ENCODE results near the gene PDCD2. TPM values are rescaled to one million over a fixed set of nuclear protein-coding genes. Genes with fewer than 3 reads are reported as not detected.
A peak's percentile ranks its signal among the peaks of the same experiment; 100 is the strongest.

PDCD2 gene
- total and polyA plus RNA-seq, 4 donors = 30.6 to 57.4 (median 44.3) TPM

- no peaks in the 10 kb centered on the region for H3K27me3 ChIP-seq (ENCODE audit: control insufficient read depth in 3 of 3, insufficient read depth in 3 of 3, low read length in 2 of 3)
- H3K4me1 ChIP-seq (ENCODE audit: control insufficient read depth in 5 of 5, insufficient read depth in 5 of 5, low read length in 5 of 5) = peaks cover 1 to 26% (median 13%) of the 10 kb centered on the region in 5 donors
- no peaks in the 10 kb centered on the region for H3K9me3 ChIP-seq (ENCODE audit: control insufficient read depth in 4 of 4, insufficient read depth in 3 of 4, low read length in 3 of 4)
- H3K27ac ChIP-seq (ENCODE audit: low read depth in 1 of 2, low read length in 1 of 2) = no peak overlapping the region
- ATAC-seq (ENCODE audit: insufficient read depth, low FRiP score) (no peak), DNase-seq (no peak)
- TF ChIP-seq CTCF (IDR thresholded peaks at IDR 0.05; ENCODE audit: control extremely low read depth, extremely low read depth) = no peak
- peak overlapping the region; percentile 76 to 94 for H3K9ac ChIP-seq (ENCODE audit: insufficient read depth in 1 of 2, low read length in 2 of 2)
- 60 to 77% methylated on average over 3 of the region's 3 CpGs for WGBS, 2 donors
- H3K4me3 ChIP-seq = no peak overlapping the region
- peaks cover 1 to 17% (median 6%) of the 10 kb centered on the region in 4 donors for H3K36me3 ChIP-seq (ENCODE audit: control insufficient read depth in 4 of 4, insufficient read depth in 4 of 4, low read length in 4 of 4)
These were observed 29.1 kb downstream of the PDCD2 start for GRCh38 chr6:170555305-170555704.

DNA sequence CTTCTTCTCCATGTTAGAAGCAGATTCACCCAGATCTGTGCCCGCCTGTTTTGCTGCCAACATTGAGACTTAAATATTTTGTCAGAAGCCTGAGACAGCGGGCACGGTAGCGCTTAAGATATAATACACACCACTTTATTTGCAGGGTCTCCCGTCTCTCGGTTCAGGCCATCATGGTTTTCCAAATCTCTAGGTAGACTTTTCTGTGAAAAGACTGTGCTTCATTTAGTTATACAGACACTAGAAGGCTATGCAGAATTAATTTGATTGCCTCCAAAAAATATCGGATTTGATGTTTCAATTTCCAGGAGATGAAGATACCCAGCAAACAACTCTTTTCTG is 29.7 kb downstream of the PDCD2 start:
- Histone ChIP-seq H3K27me3 (ENCODE audit: control insufficient read depth in 3 of 3, insufficient read depth in 3 of 3, low read length in 2 of 3) (no peaks in the 10 kb centered on the region), H3K27ac (ENCODE audit: low read depth in 1 of 2, low read length in 1 of 2) (peak overlapping the region; percentile 81 to 97), H3K9me3 (ENCODE audit: control insufficient read depth in 4 of 4, insufficient read depth in 3 of 4, low read length in 3 of 4) (no peaks in the 10 kb centered on the region), H3K9ac (ENCODE audit: insufficient read depth in 1 of 2, low read length in 2 of 2) (peak overlapping the region; percentile 76 to 94), H3K4me1 (ENCODE audit: control insufficient read depth in 5 of 5, insufficient read depth in 5 of 5, low read length in 5 of 5) (peaks cover 1 to 26% (median 13%) of the 10 kb centered on the region in 5 donors), H3K4me3 (peak overlapping the region; percentile 97), H3K36me3 (ENCODE audit: control insufficient read depth in 4 of 4, insufficient read depth in 4 of 4, low read length in 4 of 4) (peaks cover 2 to 16% (median 6%) of the 10 kb centered on the region in 4 donors)
- ATAC-seq (ENCODE audit: insufficient read depth, low FRiP score) (no peak), DNase-seq (no peak)
- TF ChIP-seq CTCF (IDR thresholded peaks at IDR 0.05; ENCODE audit: control extremely low read depth, extremely low read depth) = no peak
- WGBS, 2 donors = 2% methylated on average over 7 of the region's 7 CpGs

DNA sequence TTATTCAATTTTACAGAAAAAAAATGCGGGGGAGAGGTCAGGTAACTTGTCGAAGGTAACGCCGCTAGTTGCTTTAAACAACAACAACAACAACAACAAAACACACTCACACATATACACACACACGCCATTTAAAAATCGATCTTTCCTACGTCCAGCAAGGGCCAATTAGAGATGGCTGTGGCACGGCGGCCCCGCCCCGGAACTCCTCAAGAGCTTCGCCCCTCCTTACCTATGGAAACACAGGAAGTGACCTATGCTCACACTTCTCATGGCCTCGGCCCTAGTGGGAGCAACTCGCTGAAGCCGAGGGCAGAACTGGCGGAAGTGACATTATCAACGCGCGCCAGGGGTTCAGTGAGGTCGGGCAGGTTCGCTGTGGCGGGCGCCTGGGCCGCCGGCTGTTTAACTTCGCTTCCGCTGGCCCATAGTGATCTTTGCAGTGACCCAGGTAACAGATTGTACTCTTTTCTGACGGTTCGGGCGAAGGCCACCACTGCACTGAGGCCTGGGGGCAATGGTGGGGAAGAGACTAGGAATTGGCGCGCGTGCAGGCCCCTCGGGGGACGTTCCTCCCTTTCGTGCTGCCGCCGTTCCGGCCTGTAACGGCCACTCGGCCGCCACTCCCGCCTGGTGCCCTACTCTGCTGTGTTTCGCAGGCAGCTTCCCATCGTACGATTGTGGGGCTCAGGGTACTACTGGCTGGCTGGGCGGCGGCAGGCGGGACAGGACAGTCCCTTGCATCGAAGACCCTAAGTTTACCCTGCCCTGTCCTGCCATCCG is 30.2 kb downstream of the PDCD2 start, which contains the start of gene TBP:
Gene TBP, plus strand, starts transcription at position 357 of the 783 bp plus-strand sequence. CDS start 2,661 bp downstream, outside the sequence.
- DNase-seq (peak; percentile 98 to 100 (median 99)), ATAC-seq (ENCODE audit: insufficient read depth, low FRiP score) (peak; percentile 94)
- peak within 1 kb of the TSS; percentile 81 to 100 for H3K27ac ChIP-seq (ENCODE audit: low read depth in 1 of 2, low read length in 1 of 2)
- peak within 1 kb of the TSS; percentile 97 for H3K4me3 ChIP-seq
- H3K36me3 ChIP-seq (ENCODE audit: control insufficient read depth in 4 of 4, insufficient read depth in 4 of 4, low read length in 4 of 4) = peaks cover 2 to 14% (median 6%) of the 10 kb centered on the region in 4 donors
- H3K9ac ChIP-seq (ENCODE audit: insufficient read depth in 1 of 2, low read length in 2 of 2) = peak within 1 kb of the TSS; percentile 92 to 94
- WGBS, 2 donors = 0% methylated on average over 50 to 51 of the region's 51 CpGs
- no peak for TF ChIP-seq CTCF (IDR thresholded peaks at IDR 0.05; ENCODE audit: control extremely low read depth, extremely low read depth)
- H3K27me3 ChIP-seq (ENCODE audit: control insufficient read depth in 3 of 3, insufficient read depth in 3 of 3, low read length in 2 of 3) = no peaks in the 10 kb centered on the region
- H3K4me1 ChIP-seq (ENCODE audit: control insufficient read depth in 5 of 5, insufficient read depth in 5 of 5, low read length in 5 of 5) = peaks cover 1 to 26% (median 13%) of the 10 kb centered on the region in 5 donors
- no peaks in the 10 kb centered on the region for H3K9me3 ChIP-seq (ENCODE audit: control insufficient read depth in 4 of 4, insufficient read depth in 3 of 4, low read length in 3 of 4)

All from lung (tissue), 12 donors.